Measurements from ENCODE around the gene TNK2. TPM values are rescaled to one million over a fixed set of nuclear protein-coding genes. Genes with fewer than 3 reads are reported as not detected.
A peak's percentile ranks its signal among the peaks of the same experiment; 100 is the strongest.

TNK2 gene
- total and polyA plus RNA-seq, 2 of the 13 experiments (the other 11 are each of a cell fraction or from before 2014, with no cell fraction given), result 4.6 to 5.8 TPM

- TF ChIP-seq GZF1 (CRISPR knock-in tag; IDR thresholded peaks at IDR 0.05) (no peak), PPARG (CRISPR knock-in tag; conservative IDR thresholded peaks at IDR 0.05) (no peak), ZNF501 (CRISPR knock-in tag; IDR thresholded peaks at IDR 0.05) (no peak), TBX3 (IDR thresholded peaks at IDR 0.05; ENCODE audit: borderline replicate concordance) (no peak), KLF15 (CRISPR knock-in tag; IDR thresholded peaks at IDR 0.05; ENCODE audit: borderline replicate concordance) (no peak), ATM (IDR thresholded peaks at IDR 0.05; ENCODE audit: borderline replicate concordance) (no peak), ZNF747 (CRISPR knock-in tag; IDR thresholded peaks at IDR 0.05; ENCODE audit: borderline replicate concordance) (0 out of 2 replicates have a peak, but pooled peaks have one; percentile 31), ZNF790 (CRISPR knock-in tag; IDR thresholded peaks at IDR 0.05; ENCODE audit: borderline replicate concordance) (no peak), KAT2B (IDR thresholded peaks at IDR 0.05; ENCODE audit: borderline replicate concordance, low read depth, low read length) (no peak), FOXP1 (IDR thresholded peaks at IDR 0.05) (no peak), FOXP1 (CRISPR knock-in tag; IDR thresholded peaks at IDR 0.05) (no peak), ZNF484 (CRISPR knock-in tag; IDR thresholded peaks at IDR 0.05; ENCODE audit: borderline replicate concordance, low read depth) (no peak)
- TF ChIP-seq, protein P1, sequence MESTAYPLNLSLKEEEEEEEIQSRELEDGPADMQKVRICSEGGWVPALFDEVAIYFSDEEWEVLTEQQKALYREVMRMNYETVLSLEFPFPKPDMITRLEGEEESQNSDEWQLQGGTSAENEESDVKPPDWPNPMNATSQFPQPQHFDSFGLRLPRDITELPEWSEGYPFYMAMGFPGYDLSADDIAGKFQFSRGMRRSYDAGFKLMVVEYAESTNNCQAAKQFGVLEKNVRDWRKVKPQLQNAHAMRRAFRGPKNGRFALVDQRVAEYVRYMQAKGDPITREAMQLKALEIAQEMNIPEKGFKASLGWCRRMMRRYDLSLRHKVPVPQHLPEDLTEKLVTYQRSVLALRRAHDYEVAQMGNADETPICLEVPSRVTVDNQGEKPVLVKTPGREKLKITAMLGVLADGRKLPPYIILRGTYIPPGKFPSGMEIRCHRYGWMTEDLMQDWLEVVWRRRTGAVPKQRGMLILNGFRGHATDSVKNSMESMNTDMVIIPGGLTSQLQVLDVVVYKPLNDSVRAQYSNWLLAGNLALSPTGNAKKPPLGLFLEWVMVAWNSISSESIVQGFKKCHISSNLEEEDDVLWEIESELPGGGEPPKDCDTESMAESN (CRISPR knock-in tag; conservative IDR thresholded peaks at IDR 0.05), result no peak
- TF ChIP-seq, protein P2, sequence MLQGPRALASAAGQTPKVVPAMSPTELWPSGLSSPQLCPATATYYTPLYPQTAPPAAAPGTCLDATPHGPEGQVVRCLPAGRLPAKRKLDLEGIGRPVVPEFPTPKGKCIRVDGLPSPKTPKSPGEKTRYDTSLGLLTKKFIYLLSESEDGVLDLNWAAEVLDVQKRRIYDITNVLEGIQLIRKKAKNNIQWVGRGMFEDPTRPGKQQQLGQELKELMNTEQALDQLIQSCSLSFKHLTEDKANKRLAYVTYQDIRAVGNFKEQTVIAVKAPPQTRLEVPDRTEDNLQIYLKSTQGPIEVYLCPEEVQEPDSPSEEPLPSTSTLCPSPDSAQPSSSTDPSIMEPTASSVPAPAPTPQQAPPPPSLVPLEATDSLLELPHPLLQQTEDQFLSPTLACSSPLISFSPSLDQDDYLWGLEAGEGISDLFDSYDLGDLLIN (CRISPR knock-in tag; IDR thresholded peaks at IDR 0.05; ENCODE audit: borderline replicate concordance), result no peak
These were observed 12.4 kb downstream of the TNK2 start (continued) for GRCh38 chr3:195895861-195896360.
